ENCODE results near the gene DAP.
"Not testable (repeated sequence)": the region's sequence is repeated elsewhere in the genome, so short reads cannot be mapped to it uniquely, and the experiment has no call there.

DAP gene

GRCh38 chr5:10788358-10788757, 27.3 kb upstream of the DAP start:
- Histone ChIP-seq H3K9ac (ENCODE audit: low read length in 5 of 5) (no peak overlapping the region), H3K27ac (ENCODE audit: low read depth, low read length) (no peak overlapping the region), H3K36me3 (ENCODE audit: control insufficient read depth in 5 of 5, insufficient read depth in 5 of 5, low read length in 5 of 5) (no peaks in the 10 kb centered on the region), H3K9me3 (ENCODE audit: control insufficient read depth in 5 of 5, low read length in 5 of 5) (no peaks in the 10 kb centered on the region), H3K4me1 (ENCODE audit: control insufficient read depth in 5 of 5, insufficient read depth in 5 of 5, low read length in 5 of 5) (peaks cover 0 to 3% (median 0%) of the 10 kb centered on the region in 5 donors), H3K27me3 (ENCODE audit: control insufficient read depth in 5 of 5, insufficient read depth in 4 of 5, low read length in 5 of 5) (no peaks in the 10 kb centered on the region), H3K4me3 (ENCODE audit: low read depth in 1 of 5, low read length in 5 of 5) (no peak overlapping the region)

GRCh38 chr5:10786835-10787234, 25.8 kb upstream of the DAP start:
- H3K27ac ChIP-seq (ENCODE audit: low read depth, low read length): no peak overlapping the region
- no peaks in the 10 kb centered on the region for H3K27me3 ChIP-seq (ENCODE audit: control insufficient read depth in 5 of 5, insufficient read depth in 4 of 5, low read length in 5 of 5)
- no peaks in the 10 kb centered on the region for H3K9me3 ChIP-seq (ENCODE audit: control insufficient read depth in 5 of 5, low read length in 5 of 5)
- no peaks in the 10 kb centered on the region for H3K36me3 ChIP-seq (ENCODE audit: control insufficient read depth in 5 of 5, insufficient read depth in 5 of 5, low read length in 5 of 5)
- peaks cover 0 to 3% (median 0%) of the 10 kb centered on the region in 5 donors for H3K4me1 ChIP-seq (ENCODE audit: control insufficient read depth in 5 of 5, insufficient read depth in 5 of 5, low read length in 5 of 5)
- H3K4me3 ChIP-seq (ENCODE audit: low read depth in 1 of 5, low read length in 5 of 5): no peak overlapping the region
- H3K9ac ChIP-seq (ENCODE audit: low read length in 5 of 5): no peak overlapping the region

- not testable (repeated sequence) for H3K4me1 ChIP-seq (ENCODE audit: control insufficient read depth in 5 of 5, insufficient read depth in 5 of 5, low read length in 5 of 5); H3K9ac ChIP-seq (ENCODE audit: low read length in 5 of 5); H3K4me3 ChIP-seq (ENCODE audit: low read depth in 1 of 5, low read length in 5 of 5); H3K9me3 ChIP-seq (ENCODE audit: control insufficient read depth in 5 of 5, low read length in 5 of 5); H3K27ac ChIP-seq (ENCODE audit: low read depth, low read length); H3K36me3 ChIP-seq (ENCODE audit: control insufficient read depth in 5 of 5, insufficient read depth in 5 of 5, low read length in 5 of 5); H3K27me3 ChIP-seq (ENCODE audit: control insufficient read depth in 5 of 5, insufficient read depth in 4 of 5, low read length in 5 of 5)
Measured at GRCh38 chr5:10780208-10780607, 19.2 kb upstream of the DAP start.

- H3K27ac ChIP-seq (ENCODE audit: low read depth, low read length): no peak overlapping the region
- no peak overlapping the region for H3K9ac ChIP-seq (ENCODE audit: low read length in 5 of 5)
- no peaks in the 10 kb centered on the region for H3K36me3 ChIP-seq (ENCODE audit: control insufficient read depth in 5 of 5, insufficient read depth in 5 of 5, low read length in 5 of 5)
- H3K4me3 ChIP-seq (ENCODE audit: low read depth in 1 of 5, low read length in 5 of 5): no peak overlapping the region
- no peaks in the 10 kb centered on the region for H3K4me1 ChIP-seq (ENCODE audit: control insufficient read depth in 5 of 5, insufficient read depth in 5 of 5, low read length in 5 of 5)
- peaks cover 0 to 4% (median 0%) of the 10 kb centered on the region in 5 donors for H3K27me3 ChIP-seq (ENCODE audit: control insufficient read depth in 5 of 5, insufficient read depth in 4 of 5, low read length in 5 of 5)
- H3K9me3 ChIP-seq (ENCODE audit: control insufficient read depth in 5 of 5, low read length in 5 of 5): peaks cover 0 to 6% (median 3%) of the 10 kb centered on the region in 5 donors
Measured at GRCh38 chr5:10779592-10779991, 18.6 kb upstream of the DAP start.

- peaks cover 0 to 6% (median 3%) of the 10 kb centered on the region in 5 donors for H3K9me3 ChIP-seq (ENCODE audit: control insufficient read depth in 5 of 5, low read length in 5 of 5)
- no peaks in the 10 kb centered on the region for H3K4me1 ChIP-seq (ENCODE audit: control insufficient read depth in 5 of 5, insufficient read depth in 5 of 5, low read length in 5 of 5)
- no peak overlapping the region for H3K9ac ChIP-seq (ENCODE audit: low read length in 5 of 5)
- H3K27ac ChIP-seq (ENCODE audit: low read depth, low read length): no peak overlapping the region
- H3K36me3 ChIP-seq (ENCODE audit: control insufficient read depth in 5 of 5, insufficient read depth in 5 of 5, low read length in 5 of 5): no peaks in the 10 kb centered on the region
- H3K27me3 ChIP-seq (ENCODE audit: control insufficient read depth in 5 of 5, insufficient read depth in 4 of 5, low read length in 5 of 5): peaks cover 0 to 4% (median 0%) of the 10 kb centered on the region in 5 donors
- H3K4me3 ChIP-seq (ENCODE audit: low read depth in 1 of 5, low read length in 5 of 5): no peak overlapping the region
Measured at GRCh38 chr5:10778179-10778910, 17.3 kb upstream of the DAP start.

GRCh38 chr5:10775646-10776045, 14.6 kb upstream of the DAP start:
- H3K36me3 ChIP-seq (ENCODE audit: control insufficient read depth in 5 of 5, insufficient read depth in 5 of 5, low read length in 5 of 5): no peaks in the 10 kb centered on the region
- no peaks in the 10 kb centered on the region for H3K4me1 ChIP-seq (ENCODE audit: control insufficient read depth in 5 of 5, insufficient read depth in 5 of 5, low read length in 5 of 5)
- no peak overlapping the region for H3K27ac ChIP-seq (ENCODE audit: low read depth, low read length)
- H3K9ac ChIP-seq (ENCODE audit: low read length in 5 of 5): no peak overlapping the region
- no peak overlapping the region for H3K4me3 ChIP-seq (ENCODE audit: low read depth in 1 of 5, low read length in 5 of 5)
- peaks cover 0 to 6% (median 3%) of the 10 kb centered on the region in 5 donors for H3K9me3 ChIP-seq (ENCODE audit: control insufficient read depth in 5 of 5, low read length in 5 of 5)
- peaks cover 0 to 4% (median 0%) of the 10 kb centered on the region in 5 donors for H3K27me3 ChIP-seq (ENCODE audit: control insufficient read depth in 5 of 5, insufficient read depth in 4 of 5, low read length in 5 of 5)

GRCh38 chr5:10772901-10773585, 12.0 kb upstream of the DAP start:
- H3K9ac ChIP-seq (ENCODE audit: low read length in 5 of 5): no peak overlapping the region
- no peak overlapping the region for H3K27ac ChIP-seq (ENCODE audit: low read depth, low read length)
- H3K4me1 ChIP-seq (ENCODE audit: control insufficient read depth in 5 of 5, insufficient read depth in 5 of 5, low read length in 5 of 5): no peaks in the 10 kb centered on the region
- no peak overlapping the region for H3K4me3 ChIP-seq (ENCODE audit: low read depth in 1 of 5, low read length in 5 of 5)
- H3K36me3 ChIP-seq (ENCODE audit: control insufficient read depth in 5 of 5, insufficient read depth in 5 of 5, low read length in 5 of 5): no peaks in the 10 kb centered on the region
- H3K9me3 ChIP-seq (ENCODE audit: control insufficient read depth in 5 of 5, low read length in 5 of 5): no peaks in the 10 kb centered on the region
- H3K27me3 ChIP-seq (ENCODE audit: control insufficient read depth in 5 of 5, insufficient read depth in 4 of 5, low read length in 5 of 5): peaks cover 0 to 4% (median 0%) of the 10 kb centered on the region in 5 donors

- Histone ChIP-seq H3K36me3 (ENCODE audit: control insufficient read depth in 5 of 5, insufficient read depth in 5 of 5, low read length in 5 of 5) (no peaks in the 10 kb centered on the region), H3K4me3 (ENCODE audit: low read depth in 1 of 5, low read length in 5 of 5) (no peak overlapping the region), H3K4me1 (ENCODE audit: control insufficient read depth in 5 of 5, insufficient read depth in 5 of 5, low read length in 5 of 5) (no peaks in the 10 kb centered on the region), H3K27me3 (ENCODE audit: control insufficient read depth in 5 of 5, insufficient read depth in 4 of 5, low read length in 5 of 5) (no peaks in the 10 kb centered on the region), H3K9me3 (ENCODE audit: control insufficient read depth in 5 of 5, low read length in 5 of 5) (no peaks in the 10 kb centered on the region), H3K27ac (ENCODE audit: low read depth, low read length) (no peak overlapping the region), H3K9ac (ENCODE audit: low read length in 5 of 5) (no peak overlapping the region)
Measured at GRCh38 chr5:10768328-10768899, 7.4 kb upstream of the DAP start.

GRCh38 chr5:10762776-10763500, 1.9 kb upstream of the DAP start:
- peaks cover 3 to 24% (median 15%) of the 10 kb centered on the region in 5 donors for H3K4me1 ChIP-seq (ENCODE audit: control insufficient read depth in 5 of 5, insufficient read depth in 5 of 5, low read length in 5 of 5)
- H3K9ac ChIP-seq (ENCODE audit: low read length in 5 of 5): no peak overlapping the region
- H3K27ac ChIP-seq (ENCODE audit: low read depth, low read length): no peak overlapping the region
- no peaks in the 10 kb centered on the region for H3K36me3 ChIP-seq (ENCODE audit: control insufficient read depth in 5 of 5, insufficient read depth in 5 of 5, low read length in 5 of 5)
- H3K9me3 ChIP-seq (ENCODE audit: control insufficient read depth in 5 of 5, low read length in 5 of 5): no peaks in the 10 kb centered on the region
- no peaks in the 10 kb centered on the region for H3K27me3 ChIP-seq (ENCODE audit: control insufficient read depth in 5 of 5, insufficient read depth in 4 of 5, low read length in 5 of 5)
- H3K4me3 ChIP-seq (ENCODE audit: low read depth in 1 of 5, low read length in 5 of 5): no peak overlapping the region
